Spinal cord (tissue), 10 donors: ENCODE measurements around the gene SHE. TPM values are rescaled to one million over a fixed set of nuclear protein-coding genes. Genes with fewer than 3 reads are reported as not detected.

ENCODE experiments used
- DNase-seq, 6 donors: peaks; one replicate each; pipeline versions ENCODE4 v3.0.0 to v3.0.0-alpha.2; 2013 to 2015; ENCODE audit warnings: low spot score in 6 of 6, low read depth in 4 of 6
- H3K27ac ChIP-seq: one replicate; pipeline ENCODE4 v1.5.1; 2013; ENCODE audit warnings: low read depth, low read length, control low read depth
- H3K27me3 ChIP-seq: one replicate; pipeline ENCODE4 v1.6.1; 2013; ENCODE audit warnings: low read length; ENCODE audit not compliant: control insufficient read depth, insufficient read depth
- H3K36me3 ChIP-seq: one replicate; pipeline ENCODE4 v1.6.1; 2013; ENCODE audit warnings: low read length; ENCODE audit not compliant: control insufficient read depth, insufficient read depth
- H3K4me1 ChIP-seq: one replicate; pipeline ENCODE4 v1.6.1; 2013; ENCODE audit warnings: low read length; ENCODE audit not compliant: control insufficient read depth, insufficient read depth
- H3K4me3 ChIP-seq: one replicate; pipeline ENCODE4 v1.5.1; 2013; ENCODE audit warnings: low read depth, low read length, control low read depth
- H3K9me3 ChIP-seq: one replicate; pipeline ENCODE4 v1.6.1; 2013; ENCODE audit warnings: low read length; ENCODE audit not compliant: control insufficient read depth, insufficient read depth
- WGBS: methylation state at CpG from one replicate; pipeline ENCODE4 v1.1.5; 2013; ENCODE audit warnings: missing lambda C conversion rate; ENCODE audit not compliant: insufficient coverage; 5-methylcytosine and 5-hydroxymethylcytosine counted together
- polyA plus RNA-seq, 2 donors: library from polyadenylated mRNA; unstranded; fragments of 120-200 nt; gene quantifications; one replicate each; pipeline ENCODE4 v1.2.1, GENCODE V29; 2013; ENCODE audit not compliant: insufficient read length in 2 of 2
- total RNA-seq, 2 donors: library from RNA; depleted of rRNA in 1 of 2; stranded (reverse); fragments of 120-200 nt in 1 of 2; fragments of >200 nt in 1 of 2; gene quantifications; one replicate each; pipeline versions ENCODE4 v1.2.3 to v1.2.4, GENCODE V29; 2013 to 2014
- donor health status: healthy.

SHE gene
- total and polyA plus RNA-seq, 4 donors = 3.7 to 10.5 (median 5.9) TPM

DNA sequence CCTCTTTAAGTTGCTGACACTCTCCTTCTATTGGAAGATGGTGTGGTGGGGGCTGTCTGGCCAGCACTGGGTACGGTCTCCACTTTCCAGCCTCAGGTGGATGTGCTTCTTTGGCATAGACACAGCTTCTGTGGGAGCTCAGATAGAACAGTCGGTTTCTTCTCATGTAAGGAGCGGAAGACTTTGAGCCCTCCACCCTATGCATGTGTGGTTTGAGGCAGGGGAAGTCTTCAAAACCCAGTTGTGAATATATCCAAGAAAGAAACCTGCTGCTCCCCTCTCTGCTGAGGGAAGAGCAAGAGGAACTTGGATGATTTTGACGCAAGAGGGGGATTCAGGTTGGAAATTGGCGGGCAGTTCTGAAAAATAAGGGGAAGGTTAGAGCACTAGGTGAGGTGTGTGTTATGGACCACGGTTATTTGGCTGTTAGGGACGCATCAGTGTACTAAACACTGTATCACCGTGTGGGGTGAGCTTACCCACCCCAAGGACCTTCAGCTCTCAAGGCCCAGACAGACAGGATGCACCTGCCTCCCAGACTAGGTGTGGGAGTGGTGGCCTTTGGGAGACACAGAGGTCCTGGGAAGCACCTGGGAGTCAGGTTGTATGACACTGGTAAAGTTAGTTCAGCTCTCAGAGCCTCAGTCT, 60.8 kb downstream of the SHE start:
- H3K9me3 ChIP-seq = no peaks in the 10 kb centered on the region
- H3K4me1 ChIP-seq = no peaks in the 10 kb centered on the region
- H3K27me3 ChIP-seq = no peaks in the 10 kb centered on the region
- H3K27ac ChIP-seq = no peak overlapping the region
- no peaks in the 10 kb centered on the region for H3K36me3 ChIP-seq
- H3K4me3 ChIP-seq = no peak overlapping the region
- no peak for DNase-seq
- WGBS = 92% methylated on average over 4 of the region's 8 CpGs

DNA sequence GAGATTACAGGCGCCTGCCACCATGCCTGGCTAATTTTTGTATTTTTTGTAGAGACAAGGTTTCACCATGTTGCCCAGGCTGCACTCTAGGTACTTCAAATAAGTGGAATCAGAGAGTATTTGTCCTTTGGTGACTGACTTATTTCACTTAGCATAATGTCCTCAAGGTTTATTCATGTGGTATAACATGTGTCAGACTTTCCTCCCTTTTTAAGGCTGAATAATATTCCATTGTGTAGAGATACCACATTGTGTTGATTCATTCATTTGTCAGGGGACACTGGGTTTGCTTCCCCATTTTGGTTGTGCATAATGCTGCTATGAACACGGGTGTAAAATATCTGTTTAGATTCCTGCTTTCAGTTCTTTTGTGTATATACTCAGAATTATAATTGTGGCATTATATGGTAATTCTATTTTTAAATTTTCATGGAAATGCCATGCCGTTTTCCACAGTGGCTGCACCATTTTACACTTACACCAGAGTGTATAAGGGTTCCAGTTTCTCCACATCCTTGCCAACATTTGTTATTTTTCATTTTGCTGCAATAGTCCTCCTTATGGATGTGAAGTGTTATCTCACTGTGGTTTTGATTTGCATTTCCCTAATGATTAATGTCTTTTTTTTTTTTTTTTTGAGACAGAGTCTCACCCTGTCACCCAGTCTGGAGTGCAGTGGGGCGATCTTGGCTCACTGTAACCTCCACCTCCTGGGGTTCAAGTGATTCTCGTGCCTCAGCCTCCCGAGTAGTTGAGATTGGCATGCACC, 62.0 kb downstream of the SHE start:
- Histone ChIP-seq H3K36me3 (no peaks in the 10 kb centered on the region), H3K9me3 (no peaks in the 10 kb centered on the region), H3K4me1 (no peaks in the 10 kb centered on the region), H3K27me3 (no peaks in the 10 kb centered on the region), H3K27ac (no peak overlapping the region), H3K4me3 (no peak overlapping the region)
- DNase-seq = no peak
- 92% methylated on average over 4 of the region's 6 CpGs for WGBS

DNA sequence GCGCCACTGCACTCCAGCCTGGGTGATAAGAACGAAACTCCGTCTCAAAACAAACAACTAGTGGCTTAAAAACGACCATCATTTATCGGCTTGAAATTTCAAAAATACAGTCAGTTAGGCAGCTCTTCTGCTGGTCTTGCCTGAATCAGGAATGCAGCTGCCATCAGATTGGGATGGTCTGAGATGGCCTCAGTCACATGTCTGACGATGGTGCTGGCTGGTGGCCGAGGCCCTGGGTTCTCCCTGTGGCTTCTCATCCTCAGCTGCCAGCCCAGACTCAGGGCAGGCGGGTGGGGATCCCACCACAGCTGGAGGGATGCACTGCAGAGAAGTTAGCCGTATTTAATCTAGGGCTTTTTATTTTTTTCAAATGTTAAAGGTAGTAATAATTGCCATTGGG, 65.8 kb downstream of the SHE start:
- Histone ChIP-seq H3K9me3 (no peaks in the 10 kb centered on the region), H3K27ac (no peak overlapping the region), H3K36me3 (no peaks in the 10 kb centered on the region), H3K27me3 (no peaks in the 10 kb centered on the region), H3K4me3 (no peak overlapping the region), H3K4me1 (peaks cover 21% of the 10 kb centered on the region)
- no peak for DNase-seq
- WGBS = 78% methylated on average over 7 of the region's 9 CpGs

DNA sequence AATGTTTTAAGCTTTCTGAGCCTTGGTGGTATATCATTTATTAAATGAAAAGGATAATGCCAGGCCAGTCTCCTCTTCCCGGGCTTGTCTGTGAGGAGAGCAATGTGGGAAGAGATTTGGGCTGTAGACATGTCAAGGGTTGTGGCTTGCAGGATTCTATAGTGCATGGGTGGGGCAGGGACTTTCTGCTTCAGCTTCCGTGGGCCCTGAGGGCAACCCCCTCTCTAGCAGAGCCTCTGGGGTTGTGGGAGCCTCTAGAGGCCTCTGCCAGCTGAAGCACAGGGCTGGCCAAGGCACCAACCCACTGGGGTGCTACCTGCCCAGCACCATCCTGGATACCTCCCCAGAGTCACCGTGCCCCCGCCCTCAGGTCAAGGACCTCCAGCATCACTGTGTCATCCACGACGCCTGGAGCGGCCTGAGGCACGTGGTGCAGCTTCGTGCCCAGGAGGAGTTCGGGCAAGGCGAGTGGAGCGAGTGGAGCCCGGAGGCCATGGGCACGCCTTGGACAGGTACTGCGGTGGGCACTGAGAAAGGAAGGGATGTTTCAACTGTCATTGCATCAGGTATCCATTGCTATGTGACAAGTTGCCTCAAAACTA, 66.5 kb downstream of the SHE start:
- 95% methylated on average over 15 of the region's 15 CpGs for WGBS
- Histone ChIP-seq H3K27ac (no peak overlapping the region), H3K27me3 (no peaks in the 10 kb centered on the region), H3K4me1 (peaks cover 21% of the 10 kb centered on the region), H3K9me3 (no peaks in the 10 kb centered on the region), H3K36me3 (no peaks in the 10 kb centered on the region), H3K4me3 (no peak overlapping the region)
- no peak for DNase-seq

- no peaks in the 10 kb centered on the region for H3K27me3 ChIP-seq
- DNase-seq = peak in 4 of 6 donors; percentile 26 to 75 (median 32)
- H3K4me3 ChIP-seq = no peak overlapping the region
- no peaks in the 10 kb centered on the region for H3K36me3 ChIP-seq
- H3K27ac ChIP-seq = peak overlapping the region; percentile 61
- H3K9me3 ChIP-seq = no peaks in the 10 kb centered on the region
- 43% methylated on average over 15 of the region's 18 CpGs for WGBS
- H3K4me1 ChIP-seq = peaks cover 26% of the 10 kb centered on the region
Observed at GRCh38 chr1:154434346-154435085, 67.7 kb downstream of the SHE start.

- H3K36me3 ChIP-seq = no peaks in the 10 kb centered on the region
Observed at GRCh38 chr1:154433161-154433764, 68.9 kb downstream of the SHE start.

DNA sequence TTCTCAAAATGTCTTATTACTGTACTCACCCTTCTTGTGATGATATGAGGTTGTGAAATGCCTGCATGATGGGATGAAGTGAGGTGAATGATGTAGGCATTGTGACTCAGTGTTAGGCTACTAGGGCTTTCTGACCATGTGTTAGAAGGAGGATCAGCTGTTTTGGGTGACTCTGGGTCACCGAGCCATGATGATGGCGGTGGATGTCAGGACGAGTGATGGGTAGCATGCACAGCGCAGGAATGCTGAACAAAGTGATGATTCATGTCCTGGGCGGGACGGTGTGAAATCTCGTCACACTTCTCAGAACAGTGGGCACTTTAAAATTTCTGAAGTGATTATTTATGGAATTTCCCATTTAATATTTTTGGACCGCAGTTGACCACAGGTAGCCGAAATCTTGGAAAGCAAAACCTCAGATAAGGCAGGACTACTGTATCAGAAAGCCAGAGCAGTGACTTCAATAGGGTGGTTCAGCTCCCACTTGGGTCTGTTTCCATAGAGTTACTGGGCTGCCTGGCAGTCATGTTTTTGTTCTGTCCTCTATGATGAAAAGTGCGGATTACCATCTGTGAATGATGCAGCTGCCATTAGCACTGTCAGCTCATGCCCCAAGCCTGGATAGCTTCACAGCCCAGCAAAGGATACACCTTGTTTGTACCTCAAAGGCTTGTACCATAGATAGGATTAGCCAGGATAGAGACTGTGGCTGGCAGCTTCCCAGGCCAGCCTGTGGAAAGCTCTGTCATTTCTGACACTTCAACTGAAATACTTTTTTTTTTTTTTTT, 70.4 kb downstream of the SHE start:
- no peaks in the 10 kb centered on the region for H3K27me3 ChIP-seq
- WGBS = 73% methylated on average over 6 of the region's 10 CpGs
- no peak for DNase-seq
- H3K9me3 ChIP-seq = no peaks in the 10 kb centered on the region
- no peaks in the 10 kb centered on the region for H3K36me3 ChIP-seq
- H3K4me3 ChIP-seq = no peak overlapping the region
- H3K27ac ChIP-seq = no peak overlapping the region
- H3K4me1 ChIP-seq = peaks cover 40% of the 10 kb centered on the region

More at GRCh38 chr1:154433161-154433764, 68.9 kb downstream of the SHE start:
- Histone ChIP-seq H3K4me3 (no peak overlapping the region), H3K4me1 (peaks cover 32% of the 10 kb centered on the region), H3K9me3 (no peaks in the 10 kb centered on the region), H3K27ac (no peak overlapping the region), H3K27me3 (no peaks in the 10 kb centered on the region)
- DNase-seq = no peak
- 96% methylated on average over 3 of the region's 9 CpGs for WGBS

GRCh38 chr1:154430903-154431302, 71.3 kb downstream of the SHE start:
- Histone ChIP-seq H3K27me3 (no peaks in the 10 kb centered on the region), H3K4me3 (no peak overlapping the region), H3K36me3 (no peaks in the 10 kb centered on the region), H3K9me3 (no peaks in the 10 kb centered on the region), H3K4me1 (peaks cover 40% of the 10 kb centered on the region), H3K27ac (no peak overlapping the region)
- WGBS = 19% methylated on average over 10 of the region's 11 CpGs
- no peak for DNase-seq
